Measurements from ENCODE around the gene ARL6IP4.
A peak's percentile ranks its signal among the peaks of the same experiment; 100 is the strongest.

The ARL6IP4 gene

DNA sequence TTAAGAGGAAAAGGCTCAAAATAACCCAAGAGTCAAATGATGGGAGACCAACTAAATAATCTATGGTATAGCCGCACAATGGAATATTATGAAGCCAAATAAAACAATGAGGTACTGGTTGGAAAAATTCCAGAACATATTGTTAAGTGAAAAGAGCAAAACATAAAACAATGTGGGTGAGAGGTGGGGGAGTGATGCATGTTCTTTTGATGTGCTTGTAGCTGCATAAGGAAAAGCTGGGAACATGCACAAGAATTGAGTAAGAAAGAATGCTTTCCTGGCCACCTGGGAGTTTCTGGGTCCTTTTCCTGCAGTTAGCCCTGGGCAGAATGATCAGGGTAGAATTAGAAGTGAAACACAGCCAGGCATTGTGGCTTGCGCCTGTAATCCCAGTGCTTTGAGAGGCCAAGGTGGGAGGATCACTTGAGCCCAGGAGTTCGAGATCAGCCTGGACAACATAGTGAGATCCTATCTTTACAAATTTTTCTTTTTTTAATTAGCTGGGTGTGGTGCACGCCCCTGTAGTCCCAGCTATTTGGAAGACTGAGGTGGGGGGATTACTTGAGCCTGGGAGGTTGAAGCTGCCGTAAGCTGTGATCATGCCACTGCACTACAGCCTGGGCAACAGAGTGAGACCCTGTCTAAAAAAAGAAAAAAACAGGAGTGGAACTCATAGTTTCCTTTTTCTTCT lies 22.1 kb upstream of the ARL6IP4 start:
- DNase-seq (ENCODE audit: low read depth in 2 of 2): no peak

DNA sequence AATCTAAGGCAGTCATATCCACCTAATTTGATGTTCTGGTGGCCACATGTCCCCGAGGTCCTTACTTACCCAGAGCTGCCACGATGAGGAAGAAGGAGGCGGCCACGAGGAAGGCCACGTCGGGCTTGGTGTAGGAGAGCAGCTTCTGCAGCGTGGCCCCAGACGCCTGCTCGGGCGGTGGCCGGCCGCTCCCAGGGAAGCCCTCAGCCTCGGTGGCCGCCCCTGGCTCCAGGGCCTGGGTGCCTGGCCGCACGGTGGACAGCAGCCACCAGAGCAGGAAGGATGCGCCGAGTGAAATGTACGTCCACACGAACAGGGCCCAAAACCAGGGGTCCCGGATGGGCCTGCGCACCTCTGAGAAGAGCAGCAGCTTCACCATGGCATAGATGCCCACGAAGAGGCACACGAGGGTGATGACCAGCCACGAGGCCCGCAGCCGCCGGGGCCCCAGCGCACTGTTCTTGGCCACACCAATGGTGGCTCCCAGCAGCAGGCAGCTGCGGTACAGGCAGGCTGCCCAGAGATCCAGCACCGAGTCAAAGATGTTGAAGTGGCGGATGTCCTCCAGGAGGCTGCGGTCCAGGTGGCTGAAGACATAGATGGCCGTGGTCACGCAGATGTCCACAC lies 20.8 kb upstream of the ARL6IP4 start:
- DNase-seq (ENCODE audit: low read depth in 2 of 2): no peak

DNA sequence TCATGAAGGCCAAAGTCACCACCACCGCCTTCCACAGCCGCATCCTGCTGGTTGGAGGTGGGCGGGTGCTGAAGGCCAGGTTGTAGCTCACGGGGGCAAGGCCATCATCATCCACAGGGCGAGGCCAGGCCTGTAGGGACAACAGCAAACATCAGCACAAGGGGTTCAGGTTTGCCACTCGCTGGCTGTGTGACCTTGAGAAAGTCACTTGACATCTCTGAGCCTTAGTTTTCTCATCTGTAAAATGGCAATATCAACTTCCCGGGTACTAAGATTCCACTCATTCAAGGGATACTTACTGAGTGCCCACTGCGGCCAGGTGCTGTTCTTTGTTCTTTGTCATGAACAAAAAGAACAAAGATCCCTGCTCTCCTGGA lies 20.3 kb upstream of the ARL6IP4 start:
- no peak for DNase-seq (ENCODE audit: low read depth in 2 of 2)

DNA sequence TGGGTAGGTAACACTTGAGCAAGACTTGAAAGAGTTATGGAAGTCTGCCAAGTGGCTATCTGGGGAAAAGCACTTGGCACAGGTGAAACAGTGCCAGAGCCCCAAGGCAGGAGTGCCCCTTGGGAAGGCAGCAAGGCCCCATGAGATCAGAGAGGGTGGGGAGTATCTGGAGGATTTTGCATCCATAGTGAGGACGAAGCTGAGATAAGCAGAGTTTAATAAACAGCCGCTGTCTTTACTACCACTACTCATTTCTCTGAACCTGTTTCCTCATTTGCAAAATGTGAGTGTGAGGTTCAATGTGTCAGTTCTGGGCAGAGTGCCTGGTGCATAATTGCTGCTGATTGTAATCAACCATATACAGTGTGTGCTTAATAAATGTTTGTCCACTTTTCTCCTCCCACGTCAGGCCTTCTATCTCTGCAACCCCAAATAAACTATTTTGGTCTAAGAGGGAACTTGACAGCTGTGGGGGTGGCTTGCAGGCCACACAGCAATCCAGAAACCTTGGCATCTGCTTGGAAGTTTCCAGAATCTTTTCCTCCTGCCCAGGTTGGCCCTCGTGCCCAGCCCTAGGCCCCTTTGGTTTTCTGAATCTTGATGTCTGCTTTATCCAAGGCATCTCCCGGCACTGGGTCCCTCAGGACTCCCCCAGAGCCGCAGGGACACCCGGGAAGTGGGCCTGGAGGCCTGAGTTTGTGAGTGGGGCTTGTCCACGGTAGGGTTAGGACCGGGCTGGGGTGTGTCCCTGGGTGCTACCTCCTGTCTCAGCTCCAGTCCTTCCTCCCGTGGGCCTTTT lies 18.8 kb upstream of the ARL6IP4 start:
- DNase-seq (ENCODE audit: low read depth in 2 of 2): no peak

DNA sequence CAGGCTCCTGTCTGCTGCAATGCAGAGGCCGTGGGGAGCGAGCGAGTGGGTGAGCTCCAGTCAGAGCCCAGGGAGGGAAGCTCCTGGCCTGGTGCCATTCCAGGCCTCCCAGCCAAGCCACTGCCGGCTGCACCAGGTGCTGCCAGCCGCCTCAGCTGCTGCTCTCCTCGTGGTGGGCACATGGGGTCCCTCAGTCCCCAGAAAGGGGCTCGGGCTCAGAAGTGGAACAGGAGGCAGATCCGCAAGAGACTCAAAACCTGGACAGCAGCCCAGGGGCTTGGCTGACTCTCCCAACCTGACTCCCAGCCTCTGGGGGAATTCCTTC lies 16.6 kb upstream of the ARL6IP4 start:
- no peak for DNase-seq (ENCODE audit: low read depth in 2 of 2)

DNA sequence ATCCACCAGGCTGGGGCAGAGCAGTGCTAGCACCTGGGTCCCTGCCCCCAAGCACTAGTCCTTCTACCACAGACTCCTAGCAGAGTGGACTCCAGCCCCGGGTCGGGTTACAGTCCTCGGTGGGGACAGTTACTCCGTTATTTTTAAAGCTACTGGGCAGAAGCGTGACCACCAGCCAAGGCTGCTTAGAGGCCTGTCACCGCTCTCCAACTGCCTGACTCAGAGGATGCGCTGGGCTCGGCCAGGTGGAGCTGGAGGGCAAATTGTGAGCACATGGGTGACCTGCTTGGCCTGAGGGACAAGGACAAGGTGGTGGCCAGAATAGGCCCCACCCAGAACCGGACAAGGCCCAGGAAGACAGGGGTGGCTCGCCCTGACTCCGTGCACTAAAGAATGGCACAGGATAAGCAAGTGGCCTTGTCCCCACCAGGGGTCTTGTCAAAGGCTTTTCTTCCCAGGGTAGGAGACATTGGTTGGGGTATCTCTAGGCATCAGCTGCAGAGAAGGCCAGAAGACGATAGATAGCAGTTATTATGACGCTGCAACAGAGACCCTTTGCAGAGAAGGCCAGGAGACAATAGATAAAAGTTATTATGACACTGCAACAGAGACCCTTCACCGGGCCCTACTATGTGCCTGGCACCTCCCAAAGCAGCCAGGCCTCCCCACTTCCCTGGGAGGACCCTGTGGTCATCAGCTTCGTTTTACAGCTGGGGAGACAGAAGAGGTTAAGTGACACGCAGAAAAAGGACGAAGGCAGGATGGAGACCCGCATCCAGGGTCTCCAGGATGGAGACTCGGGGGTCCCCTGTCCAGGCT lies 15.8 kb upstream of the ARL6IP4 start:
- DNase-seq (ENCODE audit: low read depth in 2 of 2): no peak

DNA sequence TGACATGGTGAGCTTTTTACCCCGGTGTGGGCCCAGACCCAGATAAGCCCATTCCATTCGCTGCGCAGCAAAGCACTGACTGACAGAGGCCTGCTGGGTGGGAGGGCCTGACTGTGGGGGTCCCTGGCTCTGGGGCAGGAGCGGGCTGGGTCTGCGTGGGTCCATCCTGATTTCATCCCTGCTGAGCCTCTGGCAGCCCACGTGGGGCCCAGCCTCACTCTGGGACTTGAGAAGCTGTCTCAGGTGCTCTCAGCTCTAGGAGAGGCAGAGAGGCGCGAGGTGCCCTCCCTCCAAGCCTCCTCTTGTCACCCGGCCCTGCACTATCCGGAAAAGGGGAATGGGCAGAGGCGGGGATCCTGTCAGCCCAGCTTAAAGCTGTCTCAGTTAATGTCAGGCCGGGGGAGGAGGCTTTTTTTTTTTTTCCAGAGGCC lies 15.1 kb upstream of the ARL6IP4 start:
- no peak for DNase-seq (ENCODE audit: low read depth in 2 of 2)

DNA sequence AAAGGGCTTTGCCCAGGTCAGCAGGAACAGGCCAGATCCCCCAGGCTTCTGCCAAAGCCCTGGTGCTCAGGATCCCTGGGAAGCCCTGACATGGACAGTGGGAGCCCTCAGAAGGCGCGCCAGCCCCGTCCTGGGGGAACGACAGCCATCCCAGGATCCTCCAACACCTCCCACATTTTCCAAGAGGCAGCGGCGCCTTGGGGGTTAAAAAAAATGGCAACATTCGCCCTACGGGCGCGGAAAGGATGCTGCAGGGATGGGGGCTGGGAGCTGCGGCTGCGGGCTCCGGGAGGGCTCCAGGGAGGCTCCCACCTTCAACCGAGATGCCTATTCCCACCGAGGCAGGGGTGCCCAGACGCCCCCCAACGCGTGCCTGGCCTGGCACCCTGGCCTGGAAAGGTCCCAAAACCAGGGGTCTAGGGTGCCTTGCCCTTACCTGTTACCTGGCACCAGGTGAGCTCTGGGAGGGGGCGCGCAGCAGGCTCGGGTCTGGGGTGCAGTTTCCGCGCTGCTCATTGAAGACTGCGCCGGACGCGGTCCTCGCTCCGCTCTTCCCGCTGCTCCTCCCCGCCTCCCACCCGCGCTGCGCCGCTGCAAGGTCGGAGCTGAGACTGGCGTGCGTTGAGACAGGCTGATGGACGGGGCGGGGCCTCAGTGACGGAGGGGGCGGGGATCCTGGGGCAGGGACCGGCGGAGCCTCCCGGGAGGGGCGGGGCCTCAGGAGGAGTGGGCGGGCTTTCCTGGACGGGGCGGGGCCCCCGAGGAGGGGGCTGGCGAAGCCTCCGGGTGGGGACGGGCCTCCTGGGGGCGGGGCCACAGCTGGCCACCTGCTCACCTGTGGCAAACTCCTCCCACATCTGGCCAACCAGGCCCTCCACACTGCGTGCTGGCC lies 14.4 kb upstream of the ARL6IP4 start, which contains the start of gene ABCB9:
ABCB9 (minus strand) TSS at position 613 of the 892 bp plus-strand sequence. CDS start 6,228 bp downstream, outside the sequence.
- peak; percentile 83 to 86 for DNase-seq (ENCODE audit: low read depth in 2 of 2)

DNA sequence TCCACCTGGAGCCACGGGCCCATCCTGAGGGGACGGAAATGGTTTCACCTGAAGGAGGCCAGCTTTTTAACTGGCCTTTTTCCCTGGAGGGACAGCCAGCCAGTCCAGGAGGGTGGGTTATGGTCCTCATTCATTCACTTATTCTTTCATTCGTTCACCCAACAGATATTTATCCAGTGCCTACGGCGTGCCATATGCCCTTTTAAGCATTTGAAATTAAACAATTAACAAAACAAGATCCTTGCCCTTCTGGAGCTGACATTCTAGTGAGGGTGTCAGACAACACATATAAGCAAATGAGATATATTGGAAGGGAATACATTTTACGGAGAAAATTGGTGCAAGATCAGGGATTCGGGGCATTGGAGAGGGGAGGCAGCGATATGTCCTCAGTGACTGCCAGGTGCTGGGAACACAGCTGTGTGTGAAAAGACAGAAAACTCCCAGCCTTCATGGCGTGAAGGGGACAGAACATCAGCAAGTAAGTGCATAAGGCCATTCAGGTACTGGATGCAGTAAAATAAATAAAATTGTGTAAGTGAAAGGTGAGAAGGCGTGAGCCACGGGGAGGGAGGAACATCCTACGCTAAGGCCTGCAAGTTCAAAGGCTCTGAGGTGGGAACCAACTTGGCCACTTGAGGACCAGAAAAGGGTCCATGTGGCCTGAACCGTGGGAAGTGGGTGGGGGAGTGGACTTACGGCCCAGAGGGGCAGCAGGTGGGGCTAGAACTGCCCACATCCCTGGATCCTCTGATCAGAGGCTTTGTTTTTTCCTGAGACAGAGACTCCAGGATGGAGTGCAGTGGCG lies 13.5 kb upstream of the ARL6IP4 start:
- DNase-seq (ENCODE audit: low read depth in 2 of 2): no peak

DNA sequence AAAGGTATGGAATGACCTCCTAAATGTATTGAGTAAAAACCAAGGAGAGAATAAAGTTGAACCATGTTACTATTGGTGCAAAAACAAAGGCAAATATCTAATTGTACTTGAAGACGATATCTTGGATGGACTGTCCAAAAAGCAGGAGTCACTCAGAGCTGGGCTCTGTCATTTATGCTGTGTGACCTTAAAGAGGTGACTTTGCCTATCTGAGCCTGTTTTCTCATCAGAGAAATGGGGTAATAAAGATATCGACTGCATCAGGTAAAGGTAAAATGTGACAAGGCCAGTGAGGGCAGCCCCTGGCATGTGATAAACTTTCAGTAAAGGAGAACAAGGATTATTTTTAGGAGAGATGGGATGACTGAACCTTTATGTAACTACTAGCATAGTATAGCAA lies 12.4 kb upstream of the ARL6IP4 start:
- DNase-seq (ENCODE audit: low read depth in 2 of 2): no peak

DNA sequence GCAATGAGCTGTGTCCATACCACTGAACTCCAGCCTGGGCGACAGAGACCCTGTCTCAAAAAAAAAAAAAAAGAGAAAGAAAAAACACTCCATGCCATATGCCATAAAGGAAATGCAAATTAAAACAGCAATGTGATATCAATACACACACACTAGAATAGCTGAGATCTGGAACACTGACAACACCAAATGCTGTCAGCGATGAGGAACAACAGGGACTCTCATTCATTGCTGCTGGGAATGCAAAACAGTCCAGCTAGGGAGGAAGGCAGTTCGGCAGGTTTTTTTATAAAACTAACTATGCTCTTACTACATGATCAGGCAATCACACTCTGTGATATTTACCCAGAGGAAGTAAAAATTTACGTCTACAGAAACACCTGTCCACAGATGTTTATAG lies 10.8 kb upstream of the ARL6IP4 start:
- DNase-seq (ENCODE audit: low read depth in 2 of 2): no peak

DNA sequence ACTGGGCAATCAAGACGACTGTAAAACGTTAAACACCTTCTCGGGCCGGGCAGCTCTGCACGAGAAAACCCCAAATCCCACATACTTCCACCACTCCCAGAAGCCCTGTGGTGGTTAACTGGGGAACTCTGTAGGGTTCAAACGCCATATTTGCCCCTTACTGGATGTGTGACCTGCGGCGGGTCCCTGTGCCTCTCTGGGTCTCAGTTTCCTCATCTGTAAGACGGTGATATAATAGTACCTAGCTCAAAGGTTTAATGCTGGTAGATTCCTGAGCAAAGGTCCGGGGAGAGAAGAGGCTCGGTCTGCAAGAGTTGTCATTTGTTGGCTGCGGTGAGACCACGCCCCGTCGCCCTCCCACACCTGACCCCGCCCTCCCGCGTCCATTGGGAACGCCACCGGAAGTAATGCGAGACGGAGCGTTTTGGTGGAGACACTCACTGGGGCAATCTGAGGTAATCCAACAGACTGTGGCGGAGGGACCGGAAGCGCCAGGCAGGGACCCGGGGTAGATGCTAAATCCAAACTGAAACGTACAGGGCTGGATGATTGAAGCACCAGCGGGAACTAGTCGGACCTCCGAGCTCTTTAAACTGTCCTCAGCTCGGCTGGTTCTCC lies 6.1 kb upstream of the ARL6IP4 start:
- DNase-seq (ENCODE audit: low read depth in 2 of 2): peak; percentile 96 to 98

DNA sequence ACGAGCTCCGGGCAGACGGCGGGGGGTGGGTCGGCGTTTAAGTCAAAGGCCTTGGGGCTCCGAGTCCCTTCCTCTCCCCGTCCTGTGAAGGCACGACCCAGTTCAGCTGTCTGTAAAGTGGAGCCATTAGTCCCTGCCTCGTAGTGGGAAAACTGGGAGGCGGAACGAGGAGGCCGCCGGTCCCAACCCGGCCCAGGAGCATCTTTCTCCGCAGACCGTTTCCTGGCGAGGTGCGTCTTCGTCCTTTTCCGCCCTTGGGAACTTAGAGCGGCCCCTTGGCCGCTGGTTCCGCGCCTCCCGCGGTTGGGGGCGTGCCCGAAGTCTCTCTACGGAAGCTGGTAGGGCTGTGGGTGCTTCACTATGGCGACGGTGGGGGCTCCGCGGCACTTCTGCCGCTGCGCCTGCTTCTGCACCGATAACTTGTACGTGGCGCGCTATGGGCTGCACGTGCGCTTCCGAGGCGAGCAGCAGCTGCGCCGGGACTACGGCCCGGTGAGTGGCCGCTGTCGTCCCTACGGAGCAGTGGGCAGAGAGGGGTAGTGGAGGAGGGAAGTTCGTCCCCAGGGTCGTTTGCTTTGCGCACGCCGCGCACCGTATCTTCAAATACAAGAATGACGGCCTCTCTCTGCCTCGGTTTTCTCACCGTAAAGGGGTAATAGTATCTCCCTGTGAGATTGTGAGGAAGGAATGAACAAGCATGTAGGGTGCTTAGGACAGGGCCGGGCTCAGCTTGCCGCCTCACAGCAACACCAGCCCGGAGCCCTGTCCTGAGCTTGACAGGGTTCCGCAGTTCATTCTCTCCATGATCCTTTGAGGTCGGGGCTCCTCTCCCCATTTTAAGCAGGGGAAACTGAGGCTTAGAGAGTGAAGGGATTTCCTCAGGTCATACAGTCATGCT lies 5.3 kb upstream of the ARL6IP4 start, which contains the start of gene OGFOD2:
OGFOD2 (plus strand) TSS at position 353 of the 898 bp plus-strand sequence; CDS start at position 361, 8 bp downstream.
- peak; percentile 82 to 86 for DNase-seq (ENCODE audit: low read depth in 2 of 2)

DNA sequence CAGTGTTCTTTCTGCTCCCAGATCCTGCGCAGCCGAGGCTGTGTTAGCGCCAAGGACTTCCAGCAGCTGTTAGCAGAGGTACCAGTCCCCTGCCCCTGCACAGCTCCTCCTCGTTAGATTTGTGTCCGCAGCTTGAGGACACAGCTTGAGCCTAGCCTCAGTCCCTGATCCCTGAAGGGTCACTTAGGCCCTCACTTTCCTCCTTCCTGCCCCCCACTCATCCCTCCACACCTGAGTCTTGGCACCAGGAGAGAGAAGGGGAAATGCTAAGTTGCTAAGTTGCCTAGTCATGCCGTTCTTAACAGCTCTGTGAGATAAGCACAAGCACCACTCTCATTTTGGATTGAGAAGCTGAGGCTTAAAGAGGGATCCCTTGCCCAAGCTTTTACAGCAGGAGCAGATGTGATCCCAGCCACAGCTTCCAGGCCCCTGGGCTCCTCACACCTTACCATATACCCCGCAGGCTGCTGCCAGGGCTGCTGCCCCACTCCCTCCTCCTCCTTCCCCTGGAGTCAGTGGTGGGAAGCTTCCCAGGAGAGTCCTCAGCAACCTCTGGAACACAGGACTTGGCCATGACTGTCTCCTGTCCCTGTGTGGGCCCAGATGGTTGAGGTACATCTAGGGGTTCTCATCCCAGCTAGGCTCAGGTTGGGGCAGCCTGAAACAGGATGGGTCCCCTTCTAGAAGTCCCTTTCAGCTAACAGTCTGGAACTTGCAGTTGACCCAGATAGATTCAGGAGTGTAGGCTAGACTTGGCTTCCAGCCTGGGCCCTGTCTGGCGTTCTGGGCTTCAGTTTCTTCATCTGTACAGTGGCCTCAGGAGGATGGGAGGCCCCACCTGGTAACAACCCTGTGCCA lies 4.5 kb upstream of the ARL6IP4 start:
- no peak for DNase-seq (ENCODE audit: low read depth in 2 of 2)

DNA sequence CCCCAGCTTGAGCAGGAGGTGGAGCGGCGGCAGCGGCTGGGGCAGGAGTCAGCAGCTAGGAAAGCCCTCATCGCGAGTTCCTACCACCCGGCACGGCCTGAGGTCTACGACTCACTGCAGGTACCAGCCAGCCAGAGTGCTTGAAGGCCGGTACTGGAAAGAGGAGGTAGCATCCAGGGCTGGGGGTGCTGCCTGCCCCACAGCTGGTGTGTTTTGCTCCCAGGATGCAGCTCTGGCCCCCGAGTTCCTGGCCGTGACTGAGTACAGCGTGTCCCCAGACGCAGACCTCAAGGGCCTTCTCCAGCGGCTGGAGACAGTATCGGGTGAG lies 3.9 kb upstream of the ARL6IP4 start:
- DNase-seq (ENCODE audit: low read depth in 2 of 2): no peak

DNA sequence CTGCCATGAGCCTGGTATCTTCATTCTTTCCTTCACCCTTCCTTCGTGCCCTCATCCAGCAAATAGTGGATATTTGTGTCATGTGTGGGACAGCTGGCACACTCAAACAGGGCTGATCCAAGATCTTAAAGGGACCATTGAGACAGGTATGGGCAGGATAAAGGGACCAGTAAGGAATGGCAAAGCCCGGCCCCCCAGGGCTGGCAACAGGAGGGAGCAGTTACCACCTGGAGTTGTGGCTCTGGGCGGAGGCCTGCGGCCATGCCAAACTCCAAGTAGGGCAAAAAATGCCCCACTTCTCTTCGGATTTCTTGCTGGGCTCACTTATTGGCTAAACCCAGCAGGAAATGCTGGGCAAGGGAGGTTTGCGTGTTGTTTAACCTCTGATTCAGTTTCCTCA lies 3.3 kb upstream of the ARL6IP4 start:
- DNase-seq (ENCODE audit: low read depth in 2 of 2): no peak

DNA sequence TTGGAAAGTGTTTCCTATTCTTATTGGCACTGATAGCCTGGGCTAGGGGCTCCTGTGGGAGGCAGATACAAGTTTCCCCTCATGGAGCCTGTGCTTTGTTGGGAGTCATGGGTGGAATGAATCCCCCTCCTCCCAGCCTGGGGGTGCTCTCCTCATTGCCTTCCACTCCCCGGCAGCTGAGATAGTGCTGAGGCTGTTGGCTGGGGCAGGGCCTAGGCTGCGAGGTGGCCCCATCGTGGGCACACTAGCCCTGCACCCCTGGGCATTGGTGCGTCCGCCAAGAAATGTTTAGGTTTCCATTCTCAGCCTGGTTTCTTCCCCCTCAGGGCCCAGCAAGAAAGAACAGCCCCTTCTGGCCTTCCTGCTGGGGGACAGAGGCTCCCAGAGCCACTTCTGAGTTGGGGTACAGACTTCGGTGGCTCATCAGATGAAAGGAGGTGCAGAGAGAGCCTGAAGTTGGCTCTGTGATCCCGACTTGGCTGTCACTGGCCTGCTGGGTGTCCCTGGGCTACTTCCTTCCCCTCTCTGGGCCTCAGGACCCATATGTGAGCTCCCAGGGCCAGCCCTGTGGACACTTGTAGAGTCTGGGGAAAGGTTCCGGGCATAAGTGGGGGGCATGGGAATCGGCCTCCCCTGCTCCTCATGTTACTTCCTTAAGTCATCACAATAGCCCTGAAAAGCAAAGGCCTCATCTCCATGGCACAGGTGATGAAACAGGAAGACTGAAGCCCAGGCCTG lies 2.7 kb upstream of the ARL6IP4 start:
- no peak for DNase-seq (ENCODE audit: low read depth in 2 of 2)
